Measurements from ENCODE around the gene TAF1A. TPM values are rescaled to one million over a fixed set of nuclear protein-coding genes. Genes with fewer than 3 reads are reported as not detected.

The TAF1A gene
- total RNA-seq, 1 donor from 2014 or later: 2.5 TPM

GRCh38 chr1:222627232-222627631 lies 37.5 kb upstream of the TAF1A start:
- TF ChIP-seq, protein P1, sequence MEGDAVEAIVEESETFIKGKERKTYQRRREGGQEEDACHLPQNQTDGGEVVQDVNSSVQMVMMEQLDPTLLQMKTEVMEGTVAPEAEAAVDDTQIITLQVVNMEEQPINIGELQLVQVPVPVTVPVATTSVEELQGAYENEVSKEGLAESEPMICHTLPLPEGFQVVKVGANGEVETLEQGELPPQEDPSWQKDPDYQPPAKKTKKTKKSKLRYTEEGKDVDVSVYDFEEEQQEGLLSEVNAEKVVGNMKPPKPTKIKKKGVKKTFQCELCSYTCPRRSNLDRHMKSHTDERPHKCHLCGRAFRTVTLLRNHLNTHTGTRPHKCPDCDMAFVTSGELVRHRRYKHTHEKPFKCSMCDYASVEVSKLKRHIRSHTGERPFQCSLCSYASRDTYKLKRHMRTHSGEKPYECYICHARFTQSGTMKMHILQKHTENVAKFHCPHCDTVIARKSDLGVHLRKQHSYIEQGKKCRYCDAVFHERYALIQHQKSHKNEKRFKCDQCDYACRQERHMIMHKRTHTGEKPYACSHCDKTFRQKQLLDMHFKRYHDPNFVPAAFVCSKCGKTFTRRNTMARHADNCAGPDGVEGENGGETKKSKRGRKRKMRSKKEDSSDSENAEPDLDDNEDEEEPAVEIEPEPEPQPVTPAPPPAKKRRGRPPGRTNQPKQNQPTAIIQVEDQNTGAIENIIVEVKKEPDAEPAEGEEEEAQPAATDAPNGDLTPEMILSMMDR (IDR thresholded peaks at IDR 0.05; ENCODE audit: borderline replicate concordance): no peak
- intact Hi-C loops (cut with micrococcal nuclease): no loop called here

GRCh38 chr1:222624214-222624613 lies 34.5 kb upstream of the TAF1A start:
- H3K9me3 ChIP-seq (replicated peaks): no peaks in the 10 kb centered on the region
- TF ChIP-seq, protein P1 (IDR thresholded peaks at IDR 0.05; ENCODE audit: borderline replicate concordance): no peak
- no peaks in the 10 kb centered on the region for H3K27me3 ChIP-seq (ENCODE audit: low read depth)
- no peak overlapping the region for H3K27ac ChIP-seq (replicated peaks)
- no peak for DNase-seq
- H3K36me3 ChIP-seq: peaks cover 72% of the 10 kb centered on the region
- H3K4me1 ChIP-seq: peaks cover 16% of the 10 kb centered on the region
- intact Hi-C loops (cut with micrococcal nuclease): no loop called here
- no peak overlapping the region for H3K4me3 ChIP-seq

More at GRCh38 chr1:222627232-222627631, 37.5 kb upstream of the TAF1A start:
- Histone ChIP-seq H3K4me1 (peaks cover 11% of the 10 kb centered on the region), H3K27me3 (ENCODE audit: low read depth) (no peaks in the 10 kb centered on the region), H3K4me3 (no peak overlapping the region), H3K9me3 (replicated peaks) (no peaks in the 10 kb centered on the region), H3K36me3 (peaks cover 94% of the 10 kb centered on the region), H3K27ac (replicated peaks) (no peak overlapping the region)
- no peak for DNase-seq

DNA sequence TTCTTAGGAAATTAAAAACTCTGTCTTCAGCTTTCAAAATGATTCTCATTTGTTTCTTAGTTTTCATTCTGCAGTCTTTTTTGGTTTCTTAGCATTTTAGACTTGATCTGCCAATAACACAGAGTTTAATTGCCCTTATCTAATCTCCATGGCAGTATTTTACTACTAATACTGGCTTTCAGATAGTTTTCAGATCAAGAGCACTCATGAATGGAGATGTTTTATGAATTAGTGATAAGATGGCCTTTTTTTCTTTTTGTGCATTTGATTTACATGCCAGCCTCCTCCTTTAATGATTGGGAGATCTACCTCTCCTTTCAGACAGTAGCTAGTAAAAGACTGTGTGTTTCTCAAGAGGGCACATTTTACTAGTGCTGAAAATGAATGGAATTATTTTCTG lies 33.7 kb upstream of the TAF1A start:
- H3K4me3 ChIP-seq: no peak overlapping the region
- H3K9me3 ChIP-seq (replicated peaks): no peaks in the 10 kb centered on the region
- H3K27me3 ChIP-seq (ENCODE audit: low read depth): no peaks in the 10 kb centered on the region
- TF ChIP-seq, protein P1 (IDR thresholded peaks at IDR 0.05; ENCODE audit: borderline replicate concordance): no peak
- no peak overlapping the region for H3K27ac ChIP-seq (replicated peaks)
- H3K36me3 ChIP-seq: peaks cover 65% of the 10 kb centered on the region
- H3K4me1 ChIP-seq: peaks cover 22% of the 10 kb centered on the region
- DNase-seq: no peak
- intact Hi-C loops (cut with micrococcal nuclease): no loop called here

- no peak overlapping the region for H3K4me3 ChIP-seq
- TF ChIP-seq, protein P1 (IDR thresholded peaks at IDR 0.05; ENCODE audit: borderline replicate concordance): no peak
- peaks cover 58% of the 10 kb centered on the region for H3K36me3 ChIP-seq
These were observed 33.0 kb upstream of the TAF1A start for GRCh38 chr1:222622765-222623164.

DNA sequence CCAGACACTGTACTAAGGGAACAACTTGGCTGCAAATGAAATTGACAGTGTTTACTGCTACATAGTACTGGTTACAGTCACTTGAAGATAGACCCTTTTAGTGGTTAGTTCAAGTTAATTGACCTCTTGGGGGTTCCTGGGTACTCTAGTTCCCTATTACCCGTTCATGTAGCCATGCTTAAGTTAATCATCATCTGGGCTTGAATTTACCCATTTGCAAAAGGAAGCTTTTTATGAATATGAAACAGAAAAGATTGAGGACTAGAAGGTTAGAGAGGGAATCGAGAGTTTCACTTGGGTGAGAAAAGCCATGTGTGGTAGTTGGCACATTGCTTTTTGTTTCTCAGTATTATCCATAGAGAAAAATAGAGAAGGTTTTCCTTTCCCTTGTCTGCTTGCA lies 30.8 kb upstream of the TAF1A start:
- H3K27me3 ChIP-seq (ENCODE audit: low read depth): no peaks in the 10 kb centered on the region

More at GRCh38 chr1:222622765-222623164, 33.0 kb upstream of the TAF1A start:
- Histone ChIP-seq H3K27me3 (ENCODE audit: low read depth) (no peaks in the 10 kb centered on the region), H3K4me1 (peaks cover 27% of the 10 kb centered on the region), H3K9me3 (replicated peaks) (no peaks in the 10 kb centered on the region), H3K27ac (replicated peaks) (no peak overlapping the region)
- intact Hi-C loops (cut with micrococcal nuclease): no loop called here
- DNase-seq: no peak

More for the DNA sequence above, 30.8 kb upstream of the TAF1A start:
- H3K4me1 ChIP-seq: peaks cover 33% of the 10 kb centered on the region
- intact Hi-C loops (cut with micrococcal nuclease): no loop called here
- TF ChIP-seq, protein P1 (IDR thresholded peaks at IDR 0.05; ENCODE audit: borderline replicate concordance): no peak
- H3K9me3 ChIP-seq (replicated peaks): no peaks in the 10 kb centered on the region
- no peak overlapping the region for H3K4me3 ChIP-seq
- peaks cover 37% of the 10 kb centered on the region for H3K36me3 ChIP-seq
- H3K27ac ChIP-seq (replicated peaks): no peak overlapping the region
- DNase-seq: no peak
